NCI-H82 treated with DMSO at 0.1 percent for 48 hours (cell line): ENCODE measurements around the gene ME3.

Source experiments
- DNase-seq: peaks from one replicate; lab custom pipeline; 2025; ENCODE audit not compliant: unreplicated experiment; lab: John Stamatoyannopoulos, UW

The ME3 gene

GRCh38 chr11:86693518-86693917, 21.1 kb upstream of the ME3 start:
- DNase-seq = no peak

GRCh38 chr11:86692746-86693145, 20.3 kb upstream of the ME3 start:
- DNase-seq = no peak

GRCh38 chr11:86692317-86692716, 19.9 kb upstream of the ME3 start:
- DNase-seq = no peak

- DNase-seq = no peak
Observed at GRCh38 chr11:86688398-86689179, 16.2 kb upstream of the ME3 start.

GRCh38 chr11:86687185-86687778, 14.9 kb upstream of the ME3 start:
- DNase-seq = no peak

- DNase-seq = no peak
Observed at GRCh38 chr11:86686531-86686930, 14.1 kb upstream of the ME3 start.

- no peak for DNase-seq
Observed at GRCh38 chr11:86681483-86681756, 9.0 kb upstream of the ME3 start.

GRCh38 chr11:86680716-86681482, 8.5 kb upstream of the ME3 start:
- no peak for DNase-seq

GRCh38 chr11:86678823-86679222, 6.4 kb upstream of the ME3 start:
- DNase-seq = no peak

- DNase-seq = no peak
Observed at GRCh38 chr11:86678296-86678695, 5.9 kb upstream of the ME3 start.

GRCh38 chr11:86676533-86677154, 4.2 kb upstream of the ME3 start:
- DNase-seq = no peak

- no peak for DNase-seq
Observed at GRCh38 chr11:86676010-86676409, 3.6 kb upstream of the ME3 start.

- no peak for DNase-seq
Observed at GRCh38 chr11:86675017-86675416, 2.6 kb upstream of the ME3 start.

GRCh38 chr11:86673872-86674750, 1.7 kb upstream of the ME3 start:
- no peak for DNase-seq

- no peak for DNase-seq
Observed at GRCh38 chr11:86673055-86673843, 833 bp upstream of the ME3 start.

GRCh38 chr11:86671531-86672006, 847 bp downstream of the ME3 start:
- DNase-seq = no peak

GRCh38 chr11:86670911-86671310, 1.5 kb downstream of the ME3 start:
- no peak for DNase-seq

GRCh38 chr11:86670181-86670580, 2.2 kb downstream of the ME3 start:
- DNase-seq = peak; percentile 70

GRCh38 chr11:86669424-86669823, 3.0 kb downstream of the ME3 start:
- no peak for DNase-seq

- no peak for DNase-seq
Observed at GRCh38 chr11:86668929-86669328, 3.5 kb downstream of the ME3 start.
